HCT116 (cell line): ENCODE data around the gene SERTAD4. TPM values are rescaled to one million over a fixed set of nuclear protein-coding genes. Genes with fewer than 3 reads are reported as not detected.

ENCODE experiments used
- ATAC-seq: fragments of 200-7000 bp; cut with Tn5 transposase; 2 replicates; pipeline ENCODE4 v1.9.1; 2020; ENCODE audit warnings: mild to moderate bottlenecking, moderate library complexity
- BruUV-seq: library from RNA; stranded (reverse); fragments of 400-500 nt; replicated peaks from 2 replicates; lab custom pipeline; 2021; lab: Mats Ljungman, UMichigan
- CTCF ChIA-PET: fragments of 300-600 bp; sonication (Branson Sonifier 250); formaldehyde crosslinking; loops from one replicate; lab custom pipeline; 2021; ENCODE audit warnings: antibody characterized with exemption; lab: Charles Lee
- POLR2A ChIA-PET: fragments of 300-600, 350-600 bp; sonication (Branson Sonifier 250); formaldehyde crosslinking; loops from one replicate; lab custom pipeline; 2021; ENCODE audit warnings: antibody characterized with exemption; lab: Charles Lee
- RAD21 ChIA-PET, 2 experiments: fragments of 300-600 bp; sonication (Branson Sonifier 250); formaldehyde crosslinking; loops; one replicate each; lab custom pipeline; 2023; ENCODE audit warnings: low total read pairs in 2 of 2; ENCODE audit not compliant: uncharacterized antibody in 2 of 2, unreplicated experiment in 2 of 2, low non-redundant PET in 1 of 2; lab: Charles Lee
- DNase-seq: peaks from one replicate; pipeline ENCODE4 v3.0.0-alpha.2; 2010; ENCODE audit warnings: low read depth, low spot score
- H2AFZ ChIP-seq: fragments of 200-600 bp; shearing (Covaris generic), sonication (generic); 2 replicates; pipeline ENCODE4 v1.6.1; 2017; ENCODE audit warnings: low read depth, mixed run types, mixed read lengths, antibody characterized with exemption, low read length; ENCODE audit not compliant: poor library complexity, severe bottlenecking
- H3K27ac ChIP-seq: 2 replicates; pipeline ENCODE4 v1.5.1; 2012; ENCODE audit warnings: low read depth, low read length
- H3K27me3 ChIP-seq: fragments of 200-600 bp; sonication (generic); 2 replicates; pipeline ENCODE4 v1.6.1; 2016; ENCODE audit warnings: mixed run types, low read length, mixed read lengths; ENCODE audit not compliant: insufficient read depth
- H3K36me3 ChIP-seq, 2 experiments: fragments of 200-500 bp in 1 of 2; fragments of 200-600 bp in 1 of 2; sonication (Bioruptor generic) in 1 of 2; sonication (generic) in 1 of 2; 2 replicates each; pipeline versions ENCODE4 v1.5.1 to v1.6.1; 2014 to 2016; ENCODE audit warnings: low read length in 2 of 2, inconsistent platforms in 1 of 2, mixed read lengths in 1 of 2, mixed run types in 1 of 2; ENCODE audit not compliant: insufficient read depth in 2 of 2, control insufficient read depth in 1 of 2
- H3K4me1 ChIP-seq, 2 experiments: fragments of 200-600 bp in 1 of 2; sonication (generic) in 1 of 2; 2 replicates each; pipeline versions ENCODE4 v1.5.1 to v1.6.1; 2012 to 2017; ENCODE audit warnings: low read length in 2 of 2, inconsistent platforms in 1 of 2, mild to moderate bottlenecking in 1 of 2, mixed read lengths in 1 of 2, mixed run types in 1 of 2, moderate library complexity in 1 of 2; ENCODE audit not compliant: insufficient read depth in 2 of 2, control insufficient read depth in 1 of 2
- H3K4me2 ChIP-seq: fragments of 200-600 bp; sonication (generic); 2 replicates; pipeline ENCODE4 v1.6.1; 2017; ENCODE audit warnings: mixed run types, low read length, mixed read lengths
- H3K4me3 ChIP-seq, 2 experiments: fragments of 200-600 bp in 1 of 2; sonication (generic) in 1 of 2; replicated peaks in 1 of 2; 2 replicates each; pipeline ENCODE4 v1.5.1; 2011 to 2016; ENCODE audit warnings: low read length in 2 of 2, control low read depth in 1 of 2, low read depth in 1 of 2, mild to moderate bottlenecking in 1 of 2, mixed read lengths in 1 of 2, mixed run types in 1 of 2
- H3K79me2 ChIP-seq: fragments of 200-600 bp; sonication (generic); 2 replicates; pipeline ENCODE4 v1.6.1; 2017; ENCODE audit warnings: mild to moderate bottlenecking, mixed run types, low read length, moderate library complexity, mixed read lengths; ENCODE audit not compliant: insufficient read depth
- H3K9ac ChIP-seq: fragments of 200-600 bp; sonication (generic); 2 replicates; pipeline ENCODE4 v1.6.1; 2016; ENCODE audit warnings: low read length, mixed read lengths
- H3K9me2 ChIP-seq: fragments of 200-600 bp; sonication (generic), shearing (Covaris generic); 2 replicates; pipeline ENCODE4 v1.6.1; 2017; ENCODE audit warnings: mixed run types, mild to moderate bottlenecking, moderate library complexity; ENCODE audit not compliant: insufficient read depth
- H3K9me3 ChIP-seq, 2 experiments: fragments of 200-500 bp in 1 of 2; fragments of 200-600 bp in 1 of 2; sonication (Bioruptor generic) in 1 of 2; sonication (generic) in 1 of 2; 2 replicates each; pipeline ENCODE4 v1.6.1; 2014 to 2017; ENCODE audit warnings: low read length in 2 of 2, mixed read lengths in 2 of 2, inconsistent platforms in 1 of 2, low read depth in 1 of 2, mild to moderate bottlenecking in 1 of 2, mixed run types in 1 of 2, moderate library complexity in 1 of 2; ENCODE audit not compliant: control insufficient read depth in 1 of 2, insufficient read depth in 1 of 2
- H4K20me1 ChIP-seq: fragments of 200-600 bp; sonication (generic), shearing (Covaris generic); 2 replicates; pipeline ENCODE4 v1.6.1; 2017; ENCODE audit warnings: mixed run types, mild to moderate bottlenecking, moderate library complexity; ENCODE audit not compliant: insufficient read depth
- FOSL1 ChIP-seq: IDR thresholded peaks from 2 replicates; pipeline ENCODE4 v1.6.1; 2012; ENCODE audit warnings: low read depth
- RAD21 ChIP-seq: IDR thresholded peaks from 2 replicates; pipeline ENCODE4 v1.6.1; 2012; ENCODE audit warnings: low read depth, mild to moderate bottlenecking
- YY1 ChIP-seq: IDR thresholded peaks from 2 replicates; pipeline ENCODE4 v1.6.1; 2011; ENCODE audit warnings: low read length, low read depth, moderate library complexity, mild to moderate bottlenecking; ENCODE audit not compliant: insufficient replicate concordance; ENCODE audit errors: extremely low read depth
- intact Hi-C: fragments of 100-400 bp; cut with micrococcal nuclease; formaldehyde crosslinking; loops from 2 replicates; pipeline ENCODE4 v1.10.0; 2022
- total RNA-seq: library from RNA; stranded (reverse); gene quantifications from one replicate; pipeline ENCODE4 v1.2.1, GENCODE V29; 2021; ENCODE audit not compliant: unreplicated experiment
- TF ChIP-seq, protein P1 (sequence below), 3 experiments: fragments of 200-600 bp in 1 of 3; sonication (generic) in 1 of 3; IDR thresholded peaks in 2 of 3; conservative IDR thresholded peaks in 1 of 3; 2 replicates each; pipeline ENCODE4 v1.5.1; 2012 to 2017; ENCODE audit warnings: low read depth in 2 of 3, low read length in 2 of 3, antibody characterized with exemption in 1 of 3, borderline replicate concordance in 1 of 3, control low read depth in 1 of 3, mild to moderate bottlenecking in 1 of 3, mixed read lengths in 1 of 3, mixed run types in 1 of 3, moderate library complexity in 1 of 3; ENCODE audit not compliant: insufficient read depth in 1 of 3

The SERTAD4 gene
- total RNA-seq, 1 experiment from 2014 or later: 0.07 TPM

DNA sequence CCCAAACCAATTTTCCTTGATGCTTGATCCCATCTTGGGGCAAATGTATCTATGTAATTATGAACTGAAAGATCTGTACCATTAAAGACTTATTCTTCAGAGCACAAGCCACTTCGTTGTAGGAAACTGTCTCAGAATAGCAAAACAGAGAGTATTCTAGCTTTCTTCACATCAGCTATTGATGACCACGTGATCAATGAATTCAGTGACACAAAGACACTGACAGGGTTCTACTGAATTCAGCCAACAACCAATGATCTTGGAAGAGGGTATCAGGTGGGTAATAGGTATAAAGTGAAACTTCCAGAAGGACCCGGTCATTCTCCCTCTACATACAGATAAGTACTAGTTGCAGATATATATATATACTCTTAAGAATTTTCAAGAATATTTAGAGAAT, 33.8 kb upstream of the SERTAD4 start (continued):
- no peak for TF ChIP-seq FOSL1

DNA sequence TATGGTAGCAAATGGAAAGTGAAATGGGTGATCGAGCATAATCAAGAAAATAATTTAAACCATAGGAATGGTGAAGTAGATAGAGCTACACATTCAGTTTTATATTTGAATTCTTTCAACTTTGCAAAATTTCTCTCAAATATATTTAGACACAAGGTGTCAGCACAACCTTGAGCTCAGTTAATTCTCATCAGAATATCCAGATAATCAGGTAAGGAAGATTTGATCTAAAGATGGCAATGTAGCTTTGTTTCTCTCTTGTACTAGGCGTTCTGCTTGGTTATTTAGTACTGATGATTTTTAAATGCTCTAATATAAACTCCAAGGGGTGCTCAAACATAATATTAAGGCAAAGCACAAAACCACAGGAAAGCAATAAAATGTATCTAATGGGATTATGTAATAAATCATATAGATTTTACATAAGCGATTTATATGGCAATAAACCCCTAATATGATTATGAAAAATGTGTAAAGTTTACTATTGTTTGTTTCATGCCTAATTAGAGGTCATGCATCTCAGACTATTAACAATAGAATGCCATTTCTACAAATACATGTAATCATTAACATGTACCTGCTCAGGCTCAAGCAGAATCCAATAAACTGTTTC, 32.4 kb upstream of the SERTAD4 start:
- H3K79me2 ChIP-seq: no peaks in the 10 kb centered on the region
- no peak overlapping the region for H3K4me3 ChIP-seq
- H3K9ac ChIP-seq: no peak overlapping the region
- no peaks in the 10 kb centered on the region for H3K9me2 ChIP-seq
- peaks cover 0 to 6% of the 10 kb centered on the region in 2 experiments; a peak in 1 of 4 replicates for H3K9me3 ChIP-seq
- no peak overlapping the region for H3K4me2 ChIP-seq
- RAD21 ChIA-PET: no interaction called here
- no peaks in the 10 kb centered on the region for H3K4me1 ChIP-seq
- H3K36me3 ChIP-seq: no peaks in the 10 kb centered on the region
- H3K27me3 ChIP-seq: no peaks in the 10 kb centered on the region
- H2AFZ ChIP-seq: no peak overlapping the region
- no peaks in the 10 kb centered on the region for H4K20me1 ChIP-seq
- DNase-seq (no peak), ATAC-seq (no peak)
- intact Hi-C loops: no loop called here
- CTCF ChIA-PET: interaction anchor here (1.0 kb wide), 1 partner anchor 111 kb away, joined by 8 read pairs; no protein-coding TSS in a partner anchor
- POLR2A ChIA-PET: no interaction called here
- H3K27ac ChIP-seq: no peak overlapping the region
- peak; percentile 29; the same call in 1 of the 2 replicates for TF ChIP-seq RAD21
- TF ChIP-seq YY1: no peak
- TF ChIP-seq, protein P1, sequence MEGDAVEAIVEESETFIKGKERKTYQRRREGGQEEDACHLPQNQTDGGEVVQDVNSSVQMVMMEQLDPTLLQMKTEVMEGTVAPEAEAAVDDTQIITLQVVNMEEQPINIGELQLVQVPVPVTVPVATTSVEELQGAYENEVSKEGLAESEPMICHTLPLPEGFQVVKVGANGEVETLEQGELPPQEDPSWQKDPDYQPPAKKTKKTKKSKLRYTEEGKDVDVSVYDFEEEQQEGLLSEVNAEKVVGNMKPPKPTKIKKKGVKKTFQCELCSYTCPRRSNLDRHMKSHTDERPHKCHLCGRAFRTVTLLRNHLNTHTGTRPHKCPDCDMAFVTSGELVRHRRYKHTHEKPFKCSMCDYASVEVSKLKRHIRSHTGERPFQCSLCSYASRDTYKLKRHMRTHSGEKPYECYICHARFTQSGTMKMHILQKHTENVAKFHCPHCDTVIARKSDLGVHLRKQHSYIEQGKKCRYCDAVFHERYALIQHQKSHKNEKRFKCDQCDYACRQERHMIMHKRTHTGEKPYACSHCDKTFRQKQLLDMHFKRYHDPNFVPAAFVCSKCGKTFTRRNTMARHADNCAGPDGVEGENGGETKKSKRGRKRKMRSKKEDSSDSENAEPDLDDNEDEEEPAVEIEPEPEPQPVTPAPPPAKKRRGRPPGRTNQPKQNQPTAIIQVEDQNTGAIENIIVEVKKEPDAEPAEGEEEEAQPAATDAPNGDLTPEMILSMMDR (IDR thresholded peaks at IDR 0.05 in 2 of 3, conservative IDR thresholded peaks at IDR 0.05 in 1 of 3; ENCODE audit: borderline replicate concordance in 1 of 3, insufficient read depth in 1 of 3, low read depth in 2 of 3, low read length in 2 of 3): 0 out of 6 replicates have a peak, but pooled peaks of 1 of the 3 experiments have one; percentile 9
- BruUV-seq: no TSS peak
